Measurements from ENCODE around the gene RANBP9. TPM values are rescaled to one million over a fixed set of nuclear protein-coding genes. Genes with fewer than 3 reads are reported as not detected.
A peak's percentile ranks its signal among the peaks of the same experiment; 100 is the strongest.

The RANBP9 gene
- total and polyA plus RNA-seq, 2 of the 13 experiments (the other 11 are each of a cell fraction or from before 2014, with no cell fraction given) = 26.6 to 30.6 TPM

GRCh38 chr6:13614126-13614925, 97.3 kb downstream of the RANBP9 start (continued):
- no peak for TF ChIP-seq ZNF142 (CRISPR knock-in tag; IDR thresholded peaks at IDR 0.05)
- no peak; the same call in 1 of the 2 replicates for TF ChIP-seq KLF11 (CRISPR knock-in tag; IDR thresholded peaks at IDR 0.05)
- TF ChIP-seq ZNF567 (CRISPR knock-in tag; IDR thresholded peaks at IDR 0.05; ENCODE audit: borderline replicate concordance) = no peak
- no peak for TF ChIP-seq ZNF782 (CRISPR knock-in tag; IDR thresholded peaks at IDR 0.05; ENCODE audit: borderline replicate concordance)
- TF ChIP-seq HDAC2 (CRISPR knock-in tag; IDR thresholded peaks at IDR 0.05) = no peak
- TF ChIP-seq LBX2 (CRISPR knock-in tag; IDR thresholded peaks at IDR 0.05; ENCODE audit: borderline replicate concordance) = 0 out of 2 replicates have a peak, but pooled peaks have one; percentile 5
- no peak for TF ChIP-seq AHDC1 (CRISPR knock-in tag; IDR thresholded peaks at IDR 0.05; ENCODE audit: borderline replicate concordance)
- TF ChIP-seq CHCHD3 (CRISPR knock-in tag; IDR thresholded peaks at IDR 0.05) = no peak
- no peak for TF ChIP-seq MYC (CRISPR knock-in tag; IDR thresholded peaks at IDR 0.05; ENCODE audit: borderline replicate concordance)
- no peak for TF ChIP-seq ZFP1 (CRISPR knock-in tag; IDR thresholded peaks at IDR 0.05)
- no peak for TF ChIP-seq IKZF1 (IDR thresholded peaks at IDR 0.05)
- TF ChIP-seq ZNF563 (CRISPR knock-in tag; IDR thresholded peaks at IDR 0.05) = no peak
- TF ChIP-seq JDP2 (CRISPR knock-in tag; IDR thresholded peaks at IDR 0.05; ENCODE audit: borderline replicate concordance) = no peak
- TF ChIP-seq ELF3 (CRISPR knock-in tag; IDR thresholded peaks at IDR 0.05) = no peak
- no peak for TF ChIP-seq SIN3B (IDR thresholded peaks at IDR 0.05; ENCODE audit: low read length)
- no peak for TF ChIP-seq MBD4 (IDR thresholded peaks at IDR 0.05; ENCODE audit: borderline replicate concordance, low read length)
- TF ChIP-seq ZNF576 (CRISPR knock-in tag; IDR thresholded peaks at IDR 0.05) = no peak
